Suppressor macrophage (primary cell): ENCODE data around the gene MGAT5.

Experiments
- DNase-seq, 4 experiments: peaks; one replicate each; pipeline ENCODE4 v3.0.0-alpha.2; 2020 to 2022

Gene MGAT5

GRCh38 chr2:134231301-134231964 is 22.4 kb upstream of the MGAT5 start:
- DNase-seq: no peak

- no peak for DNase-seq
These were observed 21.9 kb upstream of the MGAT5 start for GRCh38 chr2:134231965-134232340.

- no peak for DNase-seq
These were observed 21.4 kb upstream of the MGAT5 start for GRCh38 chr2:134232461-134232860.

- DNase-seq: peak; percentile 26 to 76 (median 57)
These were observed 20.8 kb upstream of the MGAT5 start for GRCh38 chr2:134232868-134233727.

- no peak for DNase-seq
These were observed 20.1 kb upstream of the MGAT5 start for GRCh38 chr2:134233728-134234136.

GRCh38 chr2:134234535-134234934 is 19.3 kb upstream of the MGAT5 start:
- no peak for DNase-seq

GRCh38 chr2:134235510-134236144 is 18.2 kb upstream of the MGAT5 start:
- DNase-seq: no peak

- no peak for DNase-seq
These were observed 15.5 kb upstream of the MGAT5 start for GRCh38 chr2:134238371-134238770.

- DNase-seq: no peak
These were observed 13.8 kb upstream of the MGAT5 start for GRCh38 chr2:134240061-134240460.

- no peak for DNase-seq
These were observed 12.0 kb upstream of the MGAT5 start for GRCh38 chr2:134241911-134242310.

GRCh38 chr2:134243244-134243643 is 10.6 kb upstream of the MGAT5 start:
- no peak for DNase-seq

- DNase-seq: no peak
These were observed 9.8 kb upstream of the MGAT5 start for GRCh38 chr2:134244086-134244485.

GRCh38 chr2:134244587-134244986 is 9.3 kb upstream of the MGAT5 start:
- no peak for DNase-seq

GRCh38 chr2:134245340-134245984 is 8.4 kb upstream of the MGAT5 start:
- peak; percentile 83 to 91 (median 88) for DNase-seq

- no peak for DNase-seq
These were observed 7.6 kb upstream of the MGAT5 start for GRCh38 chr2:134246154-134246874.

GRCh38 chr2:134247679-134248078 is 6.2 kb upstream of the MGAT5 start:
- no peak for DNase-seq

- no peak for DNase-seq
These were observed 5.0 kb upstream of the MGAT5 start for GRCh38 chr2:134248913-134249312.

- DNase-seq: no peak
These were observed 4.1 kb upstream of the MGAT5 start for GRCh38 chr2:134249755-134250154.

- peak in 3 of 4 experiments; percentile 20 to 53 (median 43) for DNase-seq
These were observed 2.9 kb upstream of the MGAT5 start for GRCh38 chr2:134250840-134251461.

- peak in 2 of 4 experiments; percentile 19 to 26 for DNase-seq
These were observed 1.7 kb upstream of the MGAT5 start for GRCh38 chr2:134252092-134252750.

- no peak for DNase-seq
These were observed 661 bp upstream of the MGAT5 start for GRCh38 chr2:134253117-134253704.
